Naive B cell (primary cell): ENCODE measurements around the gene RGS10. TPM values are rescaled to one million over a fixed set of nuclear protein-coding genes. Genes with fewer than 3 reads are reported as not detected.

ENCODE experiments used
- ATAC-seq, 2 donors: fragments of 150-1000 bp; cut with Tn5 transposase; 2 replicates each; pipeline ENCODE4 v1.10.0; 2021; ENCODE audit warnings: low read depth in 2 of 2, mild to moderate bottlenecking in 2 of 2, moderate library complexity in 2 of 2
- DNase-seq: peaks from one replicate; pipeline ENCODE4 v3.0.0; 2022
- H3K27ac Mint-ChIP-seq, 6 donors: one replicate each; pipeline ENCODE4 v1.8.0; 2020 to 2022; ENCODE audit warnings: mild to moderate bottlenecking in 6 of 6, mixed read lengths in 6 of 6, moderate library complexity in 5 of 6, inconsistent platforms in 2 of 6
- H3K27me3 Mint-ChIP-seq, 3 donors: one replicate each; pipeline ENCODE4 v1.8.0; 2021 to 2022; ENCODE audit warnings: mixed read lengths in 3 of 3, mild to moderate bottlenecking in 1 of 3
- H3K36me3 Mint-ChIP-seq, 2 donors: one replicate each; pipeline ENCODE4 v1.8.0; 2020 to 2022; ENCODE audit warnings: mixed read lengths in 2 of 2, inconsistent platforms in 1 of 2, mild to moderate bottlenecking in 1 of 2
- H3K4me1 Mint-ChIP-seq, 3 donors: one replicate each; pipeline ENCODE4 v1.8.0; 2020 to 2022; ENCODE audit warnings: mixed read lengths in 3 of 3, inconsistent platforms in 1 of 3, mild to moderate bottlenecking in 1 of 3, moderate library complexity in 1 of 3
- H3K4me3 Mint-ChIP-seq, 8 donors: one replicate each; pipeline ENCODE4 v1.8.0; 2020 to 2022; ENCODE audit warnings: mild to moderate bottlenecking in 8 of 8, mixed read lengths in 8 of 8, moderate library complexity in 8 of 8, inconsistent platforms in 2 of 8
- H3K9me3 Mint-ChIP-seq, 7 donors: one replicate each; pipeline ENCODE4 v1.8.0; 2020 to 2022; ENCODE audit warnings: mixed read lengths in 7 of 7, mild to moderate bottlenecking in 5 of 7, inconsistent platforms in 2 of 7, moderate library complexity in 1 of 7
- polyA plus RNA-seq, 6 donors: library from polyadenylated mRNA; unstranded; fragments of 300-500 nt; fragmentation: Illumina TruSeq; gene quantifications; one replicate each; pipeline ENCODE4 v1.2.3, GENCODE V29; 2021; ENCODE audit warnings: low read depth in 6 of 6

RGS10 gene
- polyA plus RNA-seq, 6 donors from 2014 or later, result 15.0 to 25.0 (median 20.4) TPM

DNA sequence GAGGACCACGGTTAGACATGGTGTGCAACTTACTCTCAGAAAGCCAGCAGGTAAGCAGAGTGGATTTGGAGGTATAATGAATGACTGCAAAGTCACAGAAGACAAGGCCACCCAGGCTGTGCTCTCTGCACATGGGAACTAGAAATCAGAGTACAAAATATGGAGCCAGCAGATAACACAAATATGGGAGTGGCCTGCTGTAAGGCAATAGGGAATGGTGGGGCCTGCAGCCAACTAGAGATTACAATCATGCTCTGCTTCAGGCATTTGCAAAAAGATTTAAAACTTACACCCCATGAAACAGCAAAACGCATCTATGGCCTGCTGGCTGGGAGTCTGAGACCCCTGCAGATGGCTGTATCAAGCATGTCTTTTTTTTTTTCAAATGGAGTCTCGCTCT, 47.0 kb downstream of the RGS10 start:
- Mint-ChIP-seq H3K4me1 (peaks cover 0 to 7% (median 4%) of the 10 kb centered on the region in 3 donors), H3K27ac (no peak overlapping the region), H3K36me3 (no peaks in the 10 kb centered on the region), H3K27me3 (no peaks in the 10 kb centered on the region), H3K4me3 (no peak overlapping the region), H3K9me3 (no peaks in the 10 kb centered on the region)
- DNase-seq (no peak), ATAC-seq (no peak)

DNA sequence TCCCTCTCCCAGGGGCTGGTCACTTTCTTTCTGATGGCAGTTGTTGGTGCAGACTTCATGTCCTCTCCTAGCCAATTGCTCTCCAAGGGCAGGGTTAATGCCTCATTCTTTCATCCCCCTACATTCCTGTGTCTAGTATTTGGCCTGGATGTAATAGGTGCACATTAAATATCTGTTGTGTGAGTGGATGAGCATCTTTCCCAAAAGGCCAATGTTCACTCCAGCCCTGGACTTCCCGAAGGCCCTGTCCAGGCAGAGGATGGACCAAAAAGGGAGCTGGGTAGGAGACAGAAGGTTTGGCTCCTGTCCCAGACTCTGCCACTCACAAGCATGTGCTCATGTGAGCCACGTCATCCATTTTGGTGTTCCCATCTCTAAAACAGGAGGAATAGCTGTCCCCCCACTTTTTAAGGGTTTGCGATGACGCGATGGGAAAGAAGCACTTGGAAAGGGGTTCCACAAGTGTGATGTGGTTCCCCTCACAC, 47.5 kb downstream of the RGS10 start:
- DNase-seq, result no peak
- H3K27me3 Mint-ChIP-seq, result no peaks in the 10 kb centered on the region
- no peak overlapping the region for H3K27ac Mint-ChIP-seq
- peaks cover 0 to 8% (median 4%) of the 10 kb centered on the region in 3 donors for H3K4me1 Mint-ChIP-seq
- H3K4me3 Mint-ChIP-seq, result no peak overlapping the region
- ATAC-seq, result no peak
- H3K36me3 Mint-ChIP-seq, result no peaks in the 10 kb centered on the region
- no peaks in the 10 kb centered on the region for H3K9me3 Mint-ChIP-seq

DNA sequence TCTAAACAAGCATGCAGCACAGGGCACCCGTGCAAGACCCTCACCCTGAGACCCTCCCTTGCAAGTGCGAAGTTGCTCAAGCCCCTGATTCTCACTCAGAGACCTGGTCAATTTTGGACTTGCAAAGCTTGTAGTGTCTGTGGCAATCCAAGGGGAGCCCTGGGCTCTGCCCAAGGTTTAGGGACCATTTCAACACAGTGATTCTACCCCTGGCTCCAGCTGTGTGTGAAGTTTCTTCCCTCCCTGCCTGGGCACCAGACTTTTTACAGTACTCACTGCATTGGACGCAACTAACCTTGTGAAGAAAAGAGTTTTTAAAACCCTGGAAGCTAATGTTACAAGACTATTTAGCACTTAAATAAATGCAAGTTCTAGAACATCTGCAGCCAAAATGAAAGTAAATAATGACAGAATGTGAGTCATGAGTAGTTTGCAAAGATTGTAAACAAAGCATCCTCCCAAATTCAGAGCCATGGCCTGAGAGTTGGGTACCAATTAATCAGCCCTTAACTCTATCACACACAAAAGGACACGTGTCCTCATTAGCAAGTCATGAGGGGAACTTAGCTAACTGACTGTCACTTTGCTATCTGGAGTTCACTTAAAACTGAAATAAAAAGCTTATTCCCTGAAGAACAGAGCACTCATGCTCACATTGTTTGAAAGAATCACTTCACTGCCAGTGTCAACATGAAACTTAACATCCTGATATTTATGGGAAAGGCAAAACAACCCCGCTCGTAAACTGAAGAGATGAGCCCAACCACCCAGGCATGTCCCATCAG, 48.1 kb downstream of the RGS10 start:
- DNase-seq (no peak), ATAC-seq (no peak)
- H3K4me1 Mint-ChIP-seq, result peaks cover 0 to 14% (median 4%) of the 10 kb centered on the region in 3 donors
- no peaks in the 10 kb centered on the region for H3K27me3 Mint-ChIP-seq
- H3K36me3 Mint-ChIP-seq, result no peaks in the 10 kb centered on the region
- H3K9me3 Mint-ChIP-seq, result no peaks in the 10 kb centered on the region
- H3K27ac Mint-ChIP-seq, result peak overlapping the region in 1 of 6 donors; percentile 3
- H3K4me3 Mint-ChIP-seq, result no peak overlapping the region

DNA sequence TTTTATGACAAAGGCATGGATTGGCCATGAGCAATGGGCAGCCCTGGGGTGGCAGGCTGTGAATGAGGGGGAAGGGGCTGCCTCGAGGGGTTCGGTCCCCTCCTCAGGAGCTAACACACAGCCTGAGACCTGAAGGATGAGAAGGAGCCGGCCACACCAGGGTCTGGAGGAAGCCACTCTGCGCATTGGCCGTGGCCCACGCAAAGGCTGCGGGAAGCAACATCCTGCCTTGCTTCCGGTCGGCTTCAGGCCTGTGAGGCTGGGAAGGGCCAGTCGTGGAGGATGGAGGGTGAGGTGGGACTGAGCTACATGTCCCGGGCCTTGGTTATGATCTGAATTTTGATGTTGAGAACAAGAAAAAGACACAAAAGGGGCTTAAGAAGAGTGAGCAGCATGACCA, 49.4 kb downstream of the RGS10 start:
- Mint-ChIP-seq H3K27me3 (no peaks in the 10 kb centered on the region), H3K36me3 (no peaks in the 10 kb centered on the region), H3K4me3 (no peak overlapping the region), H3K4me1 (peaks cover 0 to 17% (median 4%) of the 10 kb centered on the region in 3 donors), H3K27ac (peak overlapping the region in 2 of 6 donors; percentile 15 to 75), H3K9me3 (no peaks in the 10 kb centered on the region)
- no peak for DNase-seq
- ATAC-seq, result no peak

DNA sequence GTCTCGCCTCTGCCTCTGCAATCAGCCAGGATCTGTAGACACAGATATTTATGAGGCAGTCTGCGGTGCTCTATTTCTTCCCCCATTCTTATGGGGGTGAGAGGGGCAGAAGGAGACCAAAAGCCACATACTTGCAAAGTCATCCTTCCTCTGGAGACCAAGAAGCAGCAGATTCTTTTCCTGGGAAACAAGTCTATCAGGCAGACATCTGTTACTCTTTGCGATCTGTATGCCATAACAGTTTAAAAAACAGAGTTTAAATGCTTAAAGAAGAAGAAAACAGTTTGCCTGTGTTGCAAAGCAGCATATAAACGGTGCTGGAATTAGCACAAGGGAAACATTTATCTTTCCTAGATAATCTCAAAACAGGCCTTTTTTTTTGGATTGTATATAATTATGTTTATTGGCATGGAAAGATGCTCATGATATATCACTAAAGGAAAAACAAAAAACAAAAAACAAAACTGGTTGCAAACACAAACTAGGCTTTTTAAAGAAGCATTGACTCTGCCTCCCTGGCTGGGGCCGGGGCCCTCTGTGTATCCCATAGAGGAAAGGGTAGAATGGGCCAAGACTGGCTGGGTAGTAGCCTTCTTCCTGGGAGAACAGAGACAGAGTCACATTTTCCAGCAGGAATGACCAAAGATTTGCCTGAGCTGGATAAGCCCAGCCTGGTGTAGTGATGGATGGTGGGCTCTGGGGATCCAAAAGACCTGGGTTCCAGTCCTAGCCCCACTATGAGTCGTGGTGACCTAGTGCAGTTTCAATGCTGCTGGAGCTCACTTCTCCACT, 50.4 kb downstream of the RGS10 start:
- Mint-ChIP-seq H3K9me3 (no peaks in the 10 kb centered on the region), H3K4me1 (peaks cover 0 to 17% (median 4%) of the 10 kb centered on the region in 3 donors), H3K4me3 (peak overlapping the region in 1 of 8 donors; percentile 12), H3K36me3 (no peaks in the 10 kb centered on the region), H3K27ac (no peak overlapping the region), H3K27me3 (no peaks in the 10 kb centered on the region)
- ATAC-seq (no peak), DNase-seq (no peak)

DNA sequence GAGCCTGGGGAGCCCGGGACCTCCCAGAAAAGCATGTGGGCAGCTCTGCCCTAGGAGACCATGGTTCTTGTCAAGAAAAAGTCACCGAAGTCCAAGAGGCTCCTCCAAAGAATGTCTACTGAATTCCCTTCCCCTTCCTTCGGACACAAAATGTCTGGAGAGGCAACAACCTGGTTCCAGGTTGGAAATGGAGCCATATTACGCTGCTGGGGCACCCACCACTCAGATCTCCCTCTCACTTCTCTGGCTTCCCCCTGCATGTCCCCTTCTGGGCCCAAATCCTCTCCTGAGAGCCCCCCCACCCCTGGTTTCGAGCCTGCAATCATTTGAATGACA, 52.6 kb downstream of the RGS10 start:
- H3K27ac Mint-ChIP-seq, result peak overlapping the region in 4 of 6 donors; percentile 68 to 80 (median 75)

DNA sequence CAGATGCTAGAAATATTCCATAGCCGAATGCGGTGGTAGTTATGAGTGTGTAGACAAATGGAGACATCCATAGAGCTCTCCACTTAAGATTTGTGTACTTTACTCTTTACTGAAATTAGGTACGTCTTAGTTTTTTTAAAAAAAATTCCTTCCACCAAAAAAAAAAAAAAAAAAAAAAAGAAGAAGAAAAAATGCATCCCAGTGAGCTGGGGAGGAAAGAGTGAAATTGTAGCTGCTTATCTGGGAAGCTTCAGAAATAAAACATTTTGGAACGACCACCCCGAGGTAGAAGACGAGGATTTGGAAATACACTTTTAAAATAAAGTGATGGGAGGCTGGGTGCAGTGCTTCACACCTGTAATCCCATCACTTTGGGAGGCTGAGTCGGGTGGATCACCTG, 53.8 kb downstream of the RGS10 start:
- no peaks in the 10 kb centered on the region for H3K9me3 Mint-ChIP-seq
- DNase-seq (no peak), ATAC-seq (no peak)
- peak overlapping the region in 3 of 6 donors; percentile 22 to 55 (median 36) for H3K27ac Mint-ChIP-seq
- H3K36me3 Mint-ChIP-seq, result no peaks in the 10 kb centered on the region
- no peaks in the 10 kb centered on the region for H3K27me3 Mint-ChIP-seq
- H3K4me3 Mint-ChIP-seq, result peak overlapping the region in 5 of 8 donors; percentile 38 to 91 (median 66)
- peaks cover 0 to 17% (median 4%) of the 10 kb centered on the region in 3 donors for H3K4me1 Mint-ChIP-seq

More for the DNA sequence above, 52.6 kb downstream of the RGS10 start:
- Mint-ChIP-seq H3K36me3 (no peaks in the 10 kb centered on the region), H3K4me1 (peaks cover 0 to 17% (median 4%) of the 10 kb centered on the region in 3 donors), H3K4me3 (peak overlapping the region; percentile 56 to 93 (median 84)), H3K27me3 (no peaks in the 10 kb centered on the region), H3K9me3 (no peaks in the 10 kb centered on the region)
- ATAC-seq (no peak), DNase-seq (no peak)

DNA sequence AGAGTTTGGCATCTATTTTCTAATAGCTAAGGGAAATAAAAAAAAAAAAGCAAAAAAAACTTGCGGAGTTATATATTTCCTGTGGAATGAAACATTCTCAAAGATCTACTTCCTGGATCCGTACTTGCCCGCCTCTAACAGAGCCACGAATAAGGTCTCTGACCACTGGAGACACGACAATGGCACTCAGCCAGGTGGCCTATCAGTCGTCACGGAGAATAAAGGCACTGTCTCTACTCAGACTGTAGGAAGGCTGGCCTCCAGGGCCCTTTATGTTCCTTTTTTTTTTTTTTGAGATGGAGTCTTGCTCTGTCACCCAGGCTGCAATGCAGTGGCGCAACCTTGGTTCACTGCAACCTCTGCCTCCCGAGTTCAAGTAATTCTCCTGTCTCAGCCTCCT, 58.7 kb downstream of the RGS10 start:
- no peak for DNase-seq
- H3K27ac Mint-ChIP-seq, result no peak overlapping the region
- ATAC-seq, result no peak

DNA sequence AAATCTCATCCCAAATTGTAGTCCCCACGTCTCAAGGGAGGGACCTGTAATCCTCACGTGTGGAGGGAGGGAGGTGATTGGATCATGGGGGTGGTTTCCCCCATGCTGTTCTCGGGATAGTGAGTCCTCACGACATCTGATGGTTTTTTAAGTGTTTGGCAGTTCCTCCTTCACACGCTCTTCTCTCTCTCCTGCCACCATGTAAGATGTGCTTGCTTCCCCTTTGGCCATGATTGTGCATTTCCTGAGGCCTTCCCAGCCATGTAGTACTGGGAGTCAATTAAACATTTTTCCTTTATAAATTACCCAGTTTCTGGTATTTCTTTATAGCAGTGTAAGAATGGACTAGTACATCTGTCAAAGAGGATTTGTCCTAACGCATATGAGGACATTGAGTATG, 59.5 kb downstream of the RGS10 start:
- DNase-seq (no peak), ATAC-seq (no peak)
- H3K36me3 Mint-ChIP-seq, result no peaks in the 10 kb centered on the region
- no peak overlapping the region for H3K4me3 Mint-ChIP-seq
- peak overlapping the region in 1 of 6 donors; percentile 8 for H3K27ac Mint-ChIP-seq
- no peaks in the 10 kb centered on the region for H3K9me3 Mint-ChIP-seq
- H3K27me3 Mint-ChIP-seq, result no peaks in the 10 kb centered on the region
- H3K4me1 Mint-ChIP-seq, result peaks cover 18 to 23% (median 19%) of the 10 kb centered on the region in 3 donors

More for the DNA sequence above, 58.7 kb downstream of the RGS10 start:
- H3K4me1 Mint-ChIP-seq, result peaks cover 9 to 15% (median 11%) of the 10 kb centered on the region in 3 donors
- H3K27me3 Mint-ChIP-seq, result no peaks in the 10 kb centered on the region
- no peaks in the 10 kb centered on the region for H3K9me3 Mint-ChIP-seq
- no peak overlapping the region for H3K4me3 Mint-ChIP-seq
- no peaks in the 10 kb centered on the region for H3K36me3 Mint-ChIP-seq

DNA sequence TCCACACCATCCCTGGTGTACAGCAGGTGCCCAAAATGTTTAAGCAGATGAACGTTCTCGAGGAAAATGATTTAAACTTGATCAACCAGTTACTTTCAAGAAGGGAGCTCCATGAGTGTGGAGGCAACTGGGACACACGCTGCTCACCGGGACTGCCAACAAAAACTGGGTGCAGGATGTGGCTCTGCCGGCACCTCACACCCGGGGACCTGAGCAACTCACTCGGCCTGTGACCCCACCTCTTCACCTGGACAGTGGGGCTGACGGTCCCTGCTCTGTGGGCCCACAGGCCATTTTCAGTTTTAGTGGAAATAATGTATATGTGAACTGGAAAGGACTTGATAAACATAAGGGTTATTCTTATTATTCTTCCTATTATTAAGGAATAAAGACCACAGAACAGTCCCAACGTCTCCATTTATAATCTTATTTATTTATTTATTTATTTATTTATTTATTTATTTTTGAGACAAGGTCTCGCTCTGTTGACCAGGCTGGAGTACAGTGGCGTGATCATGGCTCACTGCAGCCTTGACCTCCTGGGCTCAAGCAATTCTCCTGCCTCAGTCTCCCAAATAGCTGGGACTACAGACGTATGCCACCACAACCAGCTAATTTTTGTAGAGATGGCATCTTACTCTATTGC, 60.6 kb downstream of the RGS10 start:
- Mint-ChIP-seq H3K27me3 (no peaks in the 10 kb centered on the region), H3K4me3 (no peak overlapping the region), H3K36me3 (no peaks in the 10 kb centered on the region), H3K4me1 (peaks cover 29 to 33% (median 30%) of the 10 kb centered on the region in 3 donors), H3K9me3 (no peaks in the 10 kb centered on the region), H3K27ac (no peak overlapping the region)
- ATAC-seq (no peak), DNase-seq (no peak)

DNA sequence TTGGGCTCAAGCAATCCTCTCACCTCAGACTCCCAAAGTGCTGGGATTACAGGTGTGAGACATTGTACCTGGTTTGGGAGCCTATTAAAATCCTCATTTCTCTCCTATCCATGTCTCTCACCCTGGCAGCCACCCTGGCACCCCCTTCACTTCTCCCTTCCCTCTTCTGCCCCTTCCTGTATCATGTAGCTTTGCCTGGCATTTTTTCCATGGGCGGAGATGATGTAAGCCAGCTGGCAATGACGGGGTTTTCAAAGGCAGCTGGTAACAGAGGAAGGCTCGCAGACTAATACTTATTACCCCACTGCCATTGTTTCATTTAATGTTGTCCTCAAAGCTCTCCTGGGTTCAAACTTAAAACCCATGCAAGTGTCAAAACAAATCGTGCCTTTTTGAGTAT, 61.9 kb downstream of the RGS10 start:
- no peak overlapping the region for H3K4me3 Mint-ChIP-seq
- ATAC-seq, result no peak
- H3K27ac Mint-ChIP-seq, result peak overlapping the region in 4 of 6 donors; percentile 16 to 90 (median 62)

DNA sequence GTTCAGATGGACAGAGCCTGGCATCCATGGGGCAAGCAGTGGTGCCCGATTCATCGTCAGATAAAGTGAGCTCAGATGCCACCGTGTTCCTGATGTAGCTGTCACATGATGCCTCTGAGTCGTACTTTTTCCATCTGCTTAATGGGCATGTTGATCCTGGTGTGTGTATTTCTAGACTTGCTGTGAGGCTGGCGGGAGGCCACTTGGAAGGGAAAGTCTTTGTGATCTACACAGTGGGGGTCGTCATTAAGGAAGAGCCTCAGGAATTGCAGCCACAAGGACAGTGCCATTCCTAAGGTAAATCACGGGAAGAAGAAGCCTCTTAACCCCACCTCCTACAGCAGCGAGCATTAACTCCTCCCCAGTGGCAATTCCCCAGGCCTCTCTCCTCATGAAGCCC, 63.0 kb downstream of the RGS10 start:
- H3K27ac Mint-ChIP-seq, result peak overlapping the region in 2 of 6 donors; percentile 61 to 75
- peak overlapping the region in 1 of 8 donors; percentile 27 for H3K4me3 Mint-ChIP-seq
- no peaks in the 10 kb centered on the region for H3K36me3 Mint-ChIP-seq
- peaks cover 33 to 42% (median 33%) of the 10 kb centered on the region in 3 donors for H3K4me1 Mint-ChIP-seq
- H3K27me3 Mint-ChIP-seq, result no peaks in the 10 kb centered on the region
- H3K9me3 Mint-ChIP-seq, result no peaks in the 10 kb centered on the region
- ATAC-seq (no peak), DNase-seq (no peak)

More for the DNA sequence above, 61.9 kb downstream of the RGS10 start:
- no peaks in the 10 kb centered on the region for H3K9me3 Mint-ChIP-seq
- H3K4me1 Mint-ChIP-seq, result peaks cover 33 to 39% (median 33%) of the 10 kb centered on the region in 3 donors
- H3K36me3 Mint-ChIP-seq, result no peaks in the 10 kb centered on the region
- no peak for DNase-seq
- no peaks in the 10 kb centered on the region for H3K27me3 Mint-ChIP-seq

DNA sequence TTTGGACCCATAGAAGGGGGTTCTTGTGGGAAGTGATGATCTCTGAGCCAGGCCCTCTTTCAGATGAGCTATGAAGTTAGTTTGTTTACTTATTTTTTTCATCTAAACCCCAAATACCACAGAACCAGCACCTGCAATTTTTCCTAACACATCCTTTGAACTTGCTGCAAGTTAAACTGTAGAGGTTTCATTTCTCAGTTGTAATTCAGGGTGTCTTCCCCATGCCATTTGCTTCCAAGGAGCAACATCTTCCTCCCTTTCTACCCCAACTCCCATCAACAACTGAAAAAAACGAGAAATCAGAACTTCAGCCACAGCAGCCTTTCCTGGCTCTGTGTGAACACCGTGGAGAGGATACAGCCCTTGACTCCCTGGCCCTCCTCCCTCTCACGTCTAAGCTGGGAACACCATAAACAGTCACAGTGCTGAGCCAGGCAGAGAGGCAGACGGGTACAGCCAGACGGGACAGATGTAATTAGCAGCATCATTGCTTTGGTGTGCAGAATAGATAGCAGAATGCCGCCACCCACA, 63.6 kb downstream of the RGS10 start:
- peak overlapping the region; percentile 33 to 87 (median 68) for H3K4me3 Mint-ChIP-seq
- ATAC-seq (peak; percentile 5), DNase-seq (no peak)
- H3K9me3 Mint-ChIP-seq, result peaks cover 0 to 4% (median 2%) of the 10 kb centered on the region in 7 donors
- H3K27ac Mint-ChIP-seq, result peak overlapping the region; percentile 57 to 92 (median 82)
- H3K36me3 Mint-ChIP-seq, result no peaks in the 10 kb centered on the region
- no peaks in the 10 kb centered on the region for H3K27me3 Mint-ChIP-seq
- peaks cover 33 to 42% (median 33%) of the 10 kb centered on the region in 3 donors for H3K4me1 Mint-ChIP-seq
